ENCODE measurements around the gene COQ10B. TPM values are rescaled to one million over a fixed set of nuclear protein-coding genes. Genes with fewer than 3 reads are reported as not detected.

COQ10B gene
- total RNA-seq, 1 experiment from 2014 or later: 21.7 TPM

GRCh38 chr2:197499594-197500502, 46.5 kb downstream of the COQ10B start, which contains the start of the genes HSPD1 and HSPE1 (continued):
- TF ChIP-seq ZNF425 (CRISPR knock-in tag; conservative IDR thresholded peaks at IDR 0.05) (no peak), ZBTB21 (CRISPR knock-in tag; IDR thresholded peaks at IDR 0.05; ENCODE audit: borderline replicate concordance) (peak; percentile 58; the same call in 1 of the 2 replicates), E2F5 (CRISPR knock-in tag; IDR thresholded peaks at IDR 0.05) (peak; percentile 95), JUN (CRISPR knock-in tag; IDR thresholded peaks at IDR 0.05) (no peak; the same call in none of the 2 replicates), USF1 (CRISPR knock-in tag; IDR thresholded peaks at IDR 0.05) (peak; percentile 53; the same call in 1 of the 2 replicates), MLX (CRISPR knock-in tag; IDR thresholded peaks at IDR 0.05) (peak; percentile 92; the same call in 1 of the 2 replicates), ATF6 (CRISPR knock-in tag; IDR thresholded peaks at IDR 0.05) (no peak), ZNF416 (CRISPR knock-in tag; IDR thresholded peaks at IDR 0.05) (no peak), OVOL2 (CRISPR knock-in tag; IDR thresholded peaks at IDR 0.05; ENCODE audit: borderline replicate concordance) (no peak), ZNF396 (CRISPR knock-in tag; IDR thresholded peaks at IDR 0.05; ENCODE audit: borderline replicate concordance) (no peak), MYBL2 (CRISPR knock-in tag; IDR thresholded peaks at IDR 0.05) (peak; percentile 63; the same call in 1 of the 2 replicates), ZSCAN18 (CRISPR knock-in tag; IDR thresholded peaks at IDR 0.05) (no peak), ERG (CRISPR knock-in tag; IDR thresholded peaks at IDR 0.05) (0 out of 2 replicates have a peak, but pooled peaks have one; percentile 23), IRF1 (CRISPR knock-in tag; IDR thresholded peaks at IDR 0.05) (peak; percentile 69; the same call in 1 of the 2 replicates), ARID4B (CRISPR knock-in tag; IDR thresholded peaks at IDR 0.05; ENCODE audit: borderline replicate concordance) (peak; percentile 94), ELF4 (CRISPR knock-in tag; IDR thresholded peaks at IDR 0.05; ENCODE audit: low read depth) (peak; percentile 82; the same call in 1 of the 2 replicates), TEAD4 (CRISPR knock-in tag; IDR thresholded peaks at IDR 0.05) (0 out of 2 replicates have a peak, but pooled peaks have one; percentile 55), NR2C2 (CRISPR knock-in tag; IDR thresholded peaks at IDR 0.05) (peak; percentile 52), SOX15 (CRISPR knock-in tag; IDR thresholded peaks at IDR 0.05) (no peak), ZNF232 (CRISPR knock-in tag; IDR thresholded peaks at IDR 0.05) (peak; percentile 98), SP1 (CRISPR knock-in tag; conservative IDR thresholded peaks at IDR 0.05) (peak; percentile 100), NFE2L1 (CRISPR knock-in tag; IDR thresholded peaks at IDR 0.05) (peak; percentile 81), ZNF138 (CRISPR knock-in tag; conservative IDR thresholded peaks at IDR 0.05) (no peak; the same call in 1 of the 2 replicates)

All from WTC11 (cell line).